NOMO-1 treated with DMSO at 0.1 percent for 48 hours (cell line): ENCODE measurements around the gene APMAP.

Source experiments
- DNase-seq: peaks from one replicate; lab custom pipeline; 2025; ENCODE audit not compliant: unreplicated experiment; lab: John Stamatoyannopoulos, UW

The APMAP gene

DNA sequence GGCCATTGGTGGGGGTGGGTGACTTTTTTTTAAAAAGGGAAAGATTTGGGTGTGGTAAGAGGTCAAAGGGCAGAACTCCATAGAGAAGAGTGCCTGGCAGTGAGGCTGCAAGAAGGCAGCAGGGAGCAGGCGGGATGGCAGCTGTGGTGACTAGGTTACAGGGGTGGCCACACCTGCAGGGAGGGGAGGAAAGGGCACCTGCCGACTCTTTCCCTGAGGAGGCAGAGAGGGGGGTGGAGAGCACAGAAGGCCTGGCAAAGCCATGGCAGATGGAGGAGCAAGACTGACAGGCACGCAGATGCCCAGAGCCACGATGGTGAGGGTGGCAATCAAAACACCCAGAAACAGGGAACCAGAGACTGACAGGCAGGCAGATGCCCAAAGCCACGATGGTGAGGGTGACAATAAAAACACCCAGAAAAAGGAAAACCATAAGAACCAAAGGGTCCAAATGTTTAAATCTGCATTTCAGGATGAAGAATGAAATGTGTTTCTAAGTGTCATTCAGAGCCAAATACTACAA is 24.2 kb downstream of the APMAP start:
- DNase-seq, result no peak

DNA sequence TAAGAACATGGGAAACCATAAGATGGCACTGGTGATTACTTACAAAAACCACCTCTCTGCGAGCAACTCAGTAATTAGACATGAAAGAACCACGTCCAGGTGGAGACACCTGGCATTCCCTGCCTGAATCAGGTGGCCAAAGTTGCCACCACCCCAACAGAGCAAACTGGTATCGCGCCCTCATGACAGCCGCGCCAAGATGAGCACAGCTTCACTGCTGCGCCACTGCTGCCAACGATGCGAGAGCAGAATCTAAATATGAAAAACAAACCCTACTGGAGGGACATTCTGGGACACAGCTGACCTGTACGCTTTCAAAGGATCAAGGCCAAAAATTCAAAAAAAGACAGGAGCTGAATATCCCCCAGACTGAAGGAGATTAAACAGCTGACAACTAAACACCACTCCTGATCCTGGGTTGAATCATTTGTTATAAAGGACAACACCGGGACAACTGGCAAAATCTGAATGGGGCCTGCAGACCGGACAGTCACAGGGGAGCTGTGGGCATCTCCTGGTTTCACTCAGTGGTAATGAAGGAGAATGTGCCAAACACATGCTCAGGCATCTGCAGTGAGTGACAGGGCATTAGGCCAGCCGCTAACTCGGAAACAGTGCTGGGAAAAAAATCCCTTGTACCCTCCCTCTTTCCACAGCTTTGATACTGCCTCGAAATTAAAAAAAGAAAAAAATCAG is 26.1 kb downstream of the APMAP start:
- no peak for DNase-seq

DNA sequence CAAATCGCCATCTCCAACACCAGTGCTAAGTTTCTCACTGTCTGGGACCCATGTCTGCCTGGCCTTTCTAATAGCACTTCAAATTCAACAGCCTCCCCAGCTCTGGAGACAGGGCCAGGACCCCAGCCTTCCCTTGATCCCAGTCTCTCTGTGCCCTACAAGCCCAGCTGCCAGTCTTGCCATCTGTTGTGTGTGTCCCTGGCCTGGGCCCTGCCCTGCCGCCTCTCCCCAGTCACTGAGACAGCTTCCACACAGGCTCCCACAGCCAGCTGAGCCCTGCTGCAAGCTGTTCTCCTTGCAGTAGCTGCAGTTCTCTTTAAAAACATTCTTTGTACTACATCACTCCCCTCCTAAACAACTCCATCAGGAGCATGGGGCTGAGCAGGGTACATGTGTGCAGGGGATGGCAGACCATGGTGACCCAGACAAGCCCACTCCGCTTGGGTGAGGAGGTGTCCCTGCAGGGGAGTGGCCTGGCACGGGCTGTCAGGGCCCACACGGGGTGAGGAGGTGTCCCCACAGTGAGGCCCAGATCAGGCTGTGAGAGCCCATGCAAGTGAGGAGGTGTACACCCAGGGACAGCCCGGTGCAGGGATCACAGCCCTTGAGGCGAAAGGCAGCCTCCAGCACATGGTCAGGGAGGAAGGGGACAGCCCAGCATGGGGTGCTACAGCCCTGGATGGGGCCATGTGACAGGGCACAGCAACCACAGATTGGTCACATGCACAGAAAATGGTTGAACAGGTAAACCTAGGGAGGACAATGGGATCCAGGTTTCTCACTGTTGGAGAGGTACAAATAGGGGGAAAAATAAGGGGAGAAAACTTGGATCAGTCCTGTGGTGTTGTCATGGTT is 27.3 kb downstream of the APMAP start:
- DNase-seq, result no peak

DNA sequence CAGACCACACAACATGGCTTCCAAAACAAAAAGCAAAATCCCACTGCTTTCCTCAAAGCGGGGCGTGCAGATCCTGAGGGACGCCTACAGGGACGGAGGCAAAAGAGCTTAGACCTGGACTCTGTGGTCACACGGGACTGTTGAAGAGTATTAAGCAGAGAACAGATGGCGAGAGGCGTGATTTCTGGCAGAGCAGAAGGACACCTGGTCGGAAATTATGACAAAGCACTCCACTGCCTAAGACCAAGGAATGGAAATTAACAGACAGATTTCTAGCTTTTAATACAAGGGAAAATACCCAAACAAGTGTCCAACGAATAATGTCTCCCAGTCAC is 28.1 kb downstream of the APMAP start:
- no peak for DNase-seq

DNA sequence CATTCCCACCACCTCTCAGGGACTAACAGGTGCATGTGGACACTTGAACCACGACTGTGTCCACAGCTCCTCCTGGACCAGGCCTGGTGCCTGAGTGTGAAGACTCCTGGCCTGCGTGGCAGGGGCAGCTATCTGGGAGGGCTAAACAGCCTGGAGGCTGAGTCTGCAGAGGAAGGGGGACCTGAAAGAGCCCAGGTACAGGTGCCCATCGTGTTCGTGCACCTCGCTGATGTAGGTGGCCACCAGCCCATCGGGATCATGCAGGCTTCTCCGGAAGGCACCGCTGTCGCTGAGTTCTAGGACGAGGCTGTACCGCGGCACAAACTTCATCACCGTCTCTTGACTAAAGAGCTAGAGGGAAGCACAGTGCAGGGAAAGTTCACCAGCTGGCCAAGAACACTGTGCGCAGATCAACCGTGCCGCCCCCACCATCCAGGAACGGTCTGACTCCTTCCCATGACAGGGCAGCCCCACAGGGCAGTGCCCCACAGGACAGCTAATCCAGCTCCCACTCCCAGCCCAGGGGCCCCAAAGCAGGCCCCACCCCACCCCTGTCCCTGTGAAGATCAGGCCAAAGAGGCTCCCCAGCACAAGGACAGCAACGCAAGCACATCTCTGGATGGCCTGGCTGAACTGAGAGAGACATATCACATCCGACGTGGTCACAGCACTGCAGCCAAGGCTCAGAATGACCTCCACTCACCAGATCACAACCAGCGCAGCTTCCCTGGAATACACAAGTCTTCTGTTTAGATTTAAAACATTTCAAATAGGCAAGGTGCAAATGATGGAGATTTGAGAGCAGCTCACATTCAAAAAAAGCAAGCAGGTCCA is 28.7 kb downstream of the APMAP start:
- no peak for DNase-seq

DNA sequence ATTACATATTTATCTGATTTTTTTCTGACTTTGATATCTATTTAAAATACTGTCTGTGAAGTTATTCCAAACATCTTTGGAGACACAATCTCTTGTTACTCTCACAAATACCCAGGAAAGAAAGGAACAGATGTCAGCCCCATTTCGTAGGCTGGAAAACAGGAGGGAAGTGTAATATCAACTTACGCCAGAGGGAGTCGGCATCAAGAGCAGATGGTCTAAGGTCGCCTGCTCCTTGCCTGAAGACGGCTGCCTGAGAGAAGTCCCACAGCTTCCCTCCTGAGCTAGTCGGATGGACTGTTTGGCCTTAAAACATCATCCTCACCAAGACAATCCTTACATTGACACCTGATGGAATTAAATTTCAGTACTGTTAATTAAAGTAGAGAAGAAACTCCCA is 30.0 kb downstream of the APMAP start:
- no peak for DNase-seq

DNA sequence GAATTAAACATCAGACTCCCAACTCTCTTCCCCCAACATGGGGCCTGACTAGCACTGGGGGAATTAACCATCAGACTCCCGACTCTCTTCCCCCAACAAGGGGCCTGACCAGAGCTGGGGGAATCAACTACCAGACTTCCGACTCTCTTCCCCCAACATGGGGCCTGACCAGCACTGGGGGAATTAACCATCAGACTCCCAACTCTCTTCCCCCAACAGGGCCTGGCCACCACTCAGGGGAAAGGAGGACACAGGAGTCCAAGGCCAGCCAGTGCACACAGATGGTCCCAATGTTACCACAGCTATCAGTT is 30.4 kb downstream of the APMAP start:
- DNase-seq, result no peak

DNA sequence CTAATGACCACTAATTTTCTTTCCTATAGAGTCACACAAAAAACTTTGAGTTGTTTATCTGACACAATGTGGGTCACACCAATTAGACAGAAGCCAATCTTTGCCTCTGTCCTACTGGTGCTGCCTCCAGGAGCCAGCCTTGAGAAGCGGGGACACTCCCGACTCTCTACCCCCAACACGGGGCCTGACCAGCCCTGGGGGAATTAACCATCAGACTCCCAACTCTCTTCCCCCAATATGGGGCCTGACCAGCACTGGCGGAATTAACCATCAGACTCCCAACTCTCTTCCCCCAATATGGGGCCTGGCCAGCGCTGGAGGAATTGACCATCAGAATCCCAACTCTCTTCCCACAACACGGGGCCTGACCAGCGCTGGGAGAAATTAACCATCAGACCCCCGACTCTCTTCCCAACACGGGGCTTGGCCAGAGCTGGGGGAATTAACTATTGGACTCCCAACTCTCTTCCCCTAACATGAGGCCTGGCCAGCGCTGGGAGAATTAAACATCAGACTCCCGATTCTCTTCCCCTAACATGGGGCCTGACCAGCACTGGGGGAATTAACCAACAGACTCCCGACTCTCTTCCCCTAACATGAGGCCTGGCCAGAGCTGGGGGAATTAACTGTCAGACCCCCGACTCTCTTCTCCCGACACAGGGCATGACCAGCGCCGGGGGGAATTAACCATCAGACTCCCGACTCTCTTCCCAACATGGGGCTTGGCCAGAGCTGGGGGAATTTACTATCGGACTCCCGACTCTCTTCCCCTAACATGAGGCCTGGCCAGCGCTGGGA is 31.0 kb downstream of the APMAP start:
- DNase-seq, result no peak

DNA sequence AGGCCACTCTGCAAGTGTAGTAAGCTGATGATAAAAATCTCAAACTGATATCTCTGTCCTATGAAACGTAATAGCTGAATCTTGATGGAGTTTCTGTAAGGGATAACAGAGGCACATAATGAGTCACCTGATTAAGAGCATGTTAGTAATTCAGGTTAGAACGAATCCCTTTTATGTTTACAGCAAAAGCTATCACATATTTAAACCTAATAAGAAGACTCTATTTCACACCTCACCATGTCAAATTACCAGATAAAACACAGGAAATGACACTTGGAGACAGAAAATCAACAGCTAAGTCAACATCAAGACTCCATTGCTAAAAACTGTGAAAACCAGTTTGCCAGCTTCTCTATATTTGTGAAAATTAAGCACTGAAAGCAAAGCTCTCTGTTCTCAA is 31.7 kb downstream of the APMAP start:
- no peak for DNase-seq

DNA sequence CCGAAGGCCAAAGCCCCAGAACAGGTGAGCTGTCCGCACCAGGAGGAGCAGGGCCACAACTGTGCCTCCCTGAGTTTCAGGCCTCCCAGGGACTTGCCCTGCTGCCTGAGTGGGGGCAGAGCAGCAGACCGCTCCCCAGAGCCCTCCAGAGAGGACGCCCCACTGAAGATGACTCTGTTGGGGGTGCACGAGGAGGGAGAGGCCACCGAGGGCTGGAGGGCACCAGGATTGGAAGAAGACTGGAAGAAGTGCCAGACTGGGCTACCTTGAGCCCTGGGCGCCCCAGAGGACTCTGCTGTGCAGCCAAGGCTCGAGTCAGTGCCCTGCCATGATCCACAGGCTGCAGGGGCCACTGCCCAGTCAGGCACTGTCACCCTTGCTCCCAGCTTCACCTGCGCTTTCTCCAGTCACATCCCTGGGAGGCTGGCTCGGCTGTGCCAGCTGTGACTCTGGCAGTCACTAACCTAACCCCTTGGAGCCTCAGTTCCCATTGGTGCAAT is 32.2 kb downstream of the APMAP start:
- DNase-seq, result no peak

DNA sequence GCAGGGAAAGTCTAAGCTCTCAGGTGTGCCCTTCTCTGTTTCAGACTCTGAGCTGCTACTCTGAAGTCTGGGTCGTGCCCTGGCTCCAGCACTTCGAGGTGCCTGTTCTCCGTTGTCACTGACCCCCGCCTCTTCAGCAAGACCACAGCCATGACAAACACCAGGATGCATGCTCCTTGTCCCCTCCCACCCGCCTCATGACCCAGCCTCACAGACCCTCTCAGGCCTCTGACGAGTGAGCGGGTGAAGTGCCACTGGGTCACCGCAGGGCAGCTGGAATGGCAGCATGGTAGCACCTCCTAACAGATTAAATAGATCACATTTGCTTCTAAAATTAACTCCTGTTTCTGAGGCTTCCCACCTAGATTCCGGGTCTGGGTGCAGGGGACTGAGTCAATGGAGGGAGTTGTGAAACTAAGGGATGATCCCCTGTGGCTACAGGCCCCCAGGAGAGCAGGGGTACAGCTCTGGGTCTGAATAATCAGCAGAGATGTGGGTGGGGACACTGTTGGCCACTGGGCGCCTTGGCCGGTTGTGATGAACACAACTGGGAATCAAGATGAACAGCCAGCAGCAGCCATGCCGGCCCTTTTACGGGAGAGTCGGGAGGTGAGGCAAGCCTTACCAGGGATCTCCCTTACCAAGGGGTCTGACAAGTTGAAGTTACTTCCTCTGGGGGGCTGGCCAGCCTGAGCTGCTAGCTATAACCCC is 32.8 kb downstream of the APMAP start:
- no peak for DNase-seq

DNA sequence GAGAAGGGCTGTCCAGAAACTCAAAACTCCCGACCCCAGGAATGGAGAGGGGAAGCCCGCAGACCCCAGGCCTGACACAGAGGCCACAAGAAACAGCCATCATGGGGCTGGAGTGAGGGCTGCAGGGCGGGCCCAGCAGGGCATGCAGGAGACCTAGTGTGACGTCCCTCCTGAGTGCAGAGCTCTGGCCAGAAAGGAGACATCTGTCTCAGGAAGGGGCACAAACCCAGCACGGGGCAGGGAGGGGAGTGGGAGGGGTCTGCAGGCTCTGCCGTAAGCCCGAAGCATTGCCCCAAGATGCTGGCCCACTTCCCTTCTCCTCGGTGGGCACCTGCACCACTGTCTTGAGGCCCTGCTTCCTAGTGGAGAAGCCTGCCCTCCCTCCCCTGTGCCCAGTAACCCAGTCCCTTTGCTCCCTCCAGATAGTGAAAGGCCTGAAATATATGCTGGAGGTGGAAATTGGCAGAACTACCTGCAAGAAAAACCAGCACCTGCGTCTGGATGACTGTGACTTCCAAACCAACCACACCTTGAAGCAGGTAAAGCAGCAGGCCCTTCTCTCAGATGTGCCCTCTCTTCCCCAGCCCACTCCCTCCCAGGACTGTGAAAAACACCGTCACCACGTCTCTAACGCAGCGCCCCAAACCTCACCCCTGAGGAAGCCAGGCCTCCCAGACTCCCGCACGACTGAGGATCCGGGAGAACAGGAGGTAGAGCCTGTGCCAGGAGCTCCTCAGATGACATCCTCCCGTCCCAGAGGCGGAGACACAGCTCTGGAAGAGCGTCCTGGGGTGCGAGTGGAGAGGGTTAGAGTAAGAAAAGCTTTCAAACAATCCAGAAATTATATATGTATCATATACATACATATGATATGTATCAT is 33.8 kb downstream of the APMAP start:
- DNase-seq, result no peak

DNA sequence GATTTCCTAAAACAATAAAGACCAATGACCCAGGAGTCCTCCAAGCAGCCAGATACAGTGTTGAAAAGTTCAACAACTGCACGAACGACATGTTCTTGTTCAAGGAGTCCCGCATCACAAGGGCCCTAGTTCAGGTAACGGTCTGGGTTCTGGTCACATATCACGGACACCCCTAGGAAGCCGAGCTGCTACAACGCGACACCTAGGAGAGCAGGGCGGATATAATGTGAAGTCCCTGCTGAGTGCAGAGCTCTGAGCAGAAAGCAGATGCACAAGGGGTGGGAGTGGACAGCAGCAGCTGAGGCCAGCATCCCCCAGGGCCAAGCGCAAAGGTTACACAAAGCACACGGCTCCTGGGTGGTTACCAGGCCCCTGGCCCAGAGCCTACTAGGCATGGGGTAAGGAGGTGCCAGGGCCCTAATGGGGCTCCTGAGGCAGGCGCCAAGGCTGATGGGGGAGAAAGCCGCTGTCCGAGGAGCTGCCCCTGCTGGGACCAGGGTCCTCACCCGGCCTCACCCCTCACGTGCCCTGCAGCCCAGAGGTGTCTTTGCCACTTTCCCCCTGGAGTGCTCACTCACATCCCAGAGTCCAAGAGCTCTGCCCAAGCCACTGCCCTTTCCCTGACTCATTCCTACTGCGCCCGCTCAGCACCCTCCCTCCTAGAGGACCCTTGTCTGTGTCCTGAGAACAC is 35.1 kb downstream of the APMAP start:
- no peak for DNase-seq

DNA sequence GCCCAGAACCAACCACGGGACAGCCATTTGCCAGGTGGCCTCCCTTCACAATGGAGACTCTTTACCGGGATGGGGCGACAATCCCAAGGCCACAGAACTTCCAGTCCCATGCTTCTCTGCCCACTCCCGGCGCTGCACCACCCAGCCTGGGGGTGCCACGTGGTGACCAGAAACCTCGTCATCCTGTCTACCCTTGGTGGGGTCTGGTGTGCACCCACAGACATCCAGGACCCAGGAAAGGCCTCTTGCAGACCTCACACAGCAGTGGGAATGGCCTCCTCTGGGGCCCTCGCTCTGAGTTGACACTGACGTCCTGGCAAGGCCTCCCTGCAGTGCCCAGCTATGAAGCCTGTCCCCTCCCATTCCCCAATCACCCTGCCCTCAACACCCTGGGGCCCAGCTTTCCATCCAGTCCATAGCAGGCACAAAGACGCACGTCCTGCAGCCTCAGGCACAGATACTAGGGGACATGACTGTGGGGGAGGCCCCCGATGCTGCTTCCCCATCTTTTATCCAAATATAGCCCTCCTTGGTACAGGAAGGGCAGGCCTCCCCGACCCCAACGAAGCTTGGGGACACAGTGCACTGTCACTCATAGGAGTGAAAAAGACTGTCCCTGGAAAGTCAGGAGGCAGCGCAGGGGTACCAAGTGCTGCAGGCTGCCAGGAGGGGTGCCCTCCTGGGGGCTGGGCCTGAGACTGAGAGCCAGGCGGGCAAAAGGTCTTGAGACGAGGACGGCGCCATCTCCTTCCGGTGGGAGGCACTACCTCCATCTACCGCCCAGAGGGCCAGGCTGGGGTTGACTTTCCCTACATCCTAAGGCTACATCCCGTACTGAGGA is 36.3 kb downstream of the APMAP start:
- no peak for DNase-seq

DNA sequence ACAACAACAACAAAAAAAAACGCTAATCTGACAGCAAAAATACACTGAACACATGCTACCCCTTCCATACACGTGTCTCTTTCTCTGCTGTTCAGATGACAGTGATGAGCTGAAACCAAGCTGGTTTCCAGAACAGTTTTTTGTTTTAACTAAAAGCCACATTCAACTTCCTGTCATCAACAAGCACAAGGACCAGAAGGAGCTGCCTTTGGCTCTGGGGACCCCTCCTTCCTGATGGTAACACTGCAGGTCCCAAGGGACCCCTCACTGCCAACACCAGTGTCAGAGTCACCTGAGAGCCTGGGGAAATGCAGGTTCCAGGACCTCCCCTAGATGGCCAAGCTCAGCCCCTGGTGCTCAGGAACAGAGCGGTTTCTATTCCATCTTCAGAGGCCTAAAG is 37.5 kb downstream of the APMAP start:
- peak; percentile 4 for DNase-seq

DNA sequence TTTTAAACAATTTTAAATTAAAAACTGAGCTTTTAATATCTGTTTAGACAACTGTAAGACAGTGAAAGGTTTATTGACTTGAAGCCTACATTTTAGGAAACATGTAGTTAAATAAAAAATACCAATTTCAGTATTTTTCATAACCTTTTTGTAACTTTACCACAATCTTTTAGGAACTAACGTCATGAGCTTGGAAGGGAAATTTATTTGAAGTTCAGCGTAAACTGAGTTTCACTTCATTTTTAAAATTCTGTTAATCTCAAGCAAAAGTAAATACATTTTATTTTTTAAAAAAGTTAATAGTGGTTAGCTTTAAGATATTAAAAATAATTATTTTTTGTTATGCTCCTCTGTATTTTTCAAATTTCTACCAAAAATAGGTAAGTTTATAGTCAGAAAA is 38.0 kb downstream of the APMAP start:
- DNase-seq, result no peak

DNA sequence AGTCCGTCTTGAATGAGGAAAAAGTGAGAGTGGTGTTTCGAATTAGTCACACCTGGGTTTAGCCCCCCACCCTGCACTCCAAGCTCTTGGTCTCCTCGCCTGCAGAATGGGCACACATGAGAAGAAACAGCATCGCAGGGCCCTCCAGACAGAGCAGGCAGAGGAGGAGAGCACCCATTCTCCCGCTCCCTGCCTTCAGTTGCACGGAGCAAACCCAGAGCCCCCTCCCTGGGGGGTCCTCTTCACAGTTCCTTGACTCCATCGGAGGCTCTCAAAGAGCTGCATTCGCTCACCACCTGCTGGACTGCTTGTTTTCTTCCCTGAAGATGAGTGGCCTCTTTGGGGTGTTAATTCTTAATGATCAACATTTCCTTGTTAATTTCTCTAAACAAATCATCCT is 38.4 kb downstream of the APMAP start:
- DNase-seq, result no peak
